ENCODE results near the gene MRPL17. TPM values are rescaled to one million over a fixed set of nuclear protein-coding genes. Genes with fewer than 3 reads are reported as not detected.

Gene MRPL17
- total RNA-seq, 1 donor from 2014 or later: 42.2 TPM

- DNase-seq (ENCODE audit: low spot score): no peak
Measured at GRCh38 chr11:6634534-6634933, 48.6 kb downstream of the MRPL17 start.

- DNase-seq (ENCODE audit: low spot score): no peak
Measured at GRCh38 chr11:6633422-6634408, 49.4 kb downstream of the MRPL17 start.

- no peak for DNase-seq (ENCODE audit: low spot score)
Measured at GRCh38 chr11:6632116-6633073, 50.7 kb downstream of the MRPL17 start.

GRCh38 chr11:6631361-6631890 lies 51.7 kb downstream of the MRPL17 start:
- no peak for DNase-seq (ENCODE audit: low spot score)

- DNase-seq (ENCODE audit: low spot score): no peak
Measured at GRCh38 chr11:6630632-6631291, 52.4 kb downstream of the MRPL17 start.

Other genes starting within 250 kb of the MRPL17 start
- gene HPX, start 242.4 kb downstream of the MRPL17 start, total RNA-seq: 1.1 TPM
- 20.5 TPM for gene TRIM3, start 209.4 kb downstream of the MRPL17 start, total RNA-seq
- 41.5 TPM for gene ARFIP2, start 202.0 kb downstream of the MRPL17 start, total RNA-seq
- 35.9 TPM for gene TIMM10B, start 201.8 kb downstream of the MRPL17 start, total RNA-seq
- gene DNHD1, start 186.1 kb downstream of the MRPL17 start, total RNA-seq: 13.7 TPM
- gene RRP8, start 79.7 kb downstream of the MRPL17 start, total RNA-seq: 20.8 TPM
- 141 TPM for gene ILK, start 79.6 kb downstream of the MRPL17 start, total RNA-seq
- 142 TPM for gene TAF10, start 71.1 kb downstream of the MRPL17 start, total RNA-seq
- 133 TPM for gene TPP1, start 63.9 kb downstream of the MRPL17 start, total RNA-seq
- 23.0 TPM for gene DCHS1, start 27.5 kb downstream of the MRPL17 start, total RNA-seq
- gene OR2AG2, start 88.6 kb upstream of the MRPL17 start, total RNA-seq: 0.06 TPM
- not detected for gene OR2AG1, start 99.7 kb upstream of the MRPL17 start, total RNA-seq
- gene OR6A2, start 116.3 kb upstream of the MRPL17 start, total RNA-seq: 0.35 TPM
- gene OR10A5, start 162.3 kb upstream of the MRPL17 start, total RNA-seq: not detected
- not detected for gene OR10A2, start 179.7 kb upstream of the MRPL17 start, total RNA-seq
- gene OR10A4, start 193.3 kb upstream of the MRPL17 start, total RNA-seq: not detected
- not detected for gene OR2D2, start 209.2 kb upstream of the MRPL17 start, total RNA-seq
- gene OR2D3, start 237.7 kb upstream of the MRPL17 start, total RNA-seq: not detected
- gene ZNF215, start 243.1 kb upstream of the MRPL17 start, total RNA-seq: 2.5 TPM